Duodenal mucosa (tissue), 2 donors: ENCODE data around the gene INTS3.

Experiments
- H3K27ac ChIP-seq: one replicate; pipeline ENCODE4 v1.7.0; 2013; ENCODE audit warnings: low read depth, low read length
- H3K27me3 ChIP-seq, 2 donors: one replicate each; pipeline ENCODE4 v1.7.0; 2013; ENCODE audit warnings: low read length in 2 of 2, control low read depth in 1 of 2; ENCODE audit not compliant: insufficient read depth in 2 of 2, control insufficient read depth in 1 of 2
- H3K36me3 ChIP-seq, 2 donors: one replicate each; pipeline ENCODE4 v1.7.0; 2013; ENCODE audit warnings: low read length in 2 of 2, control low read depth in 1 of 2; ENCODE audit not compliant: insufficient read depth in 2 of 2, control insufficient read depth in 1 of 2
- H3K4me1 ChIP-seq, 2 donors: one replicate each; pipeline ENCODE4 v1.7.0; 2013; ENCODE audit warnings: low read length in 2 of 2, control low read depth in 1 of 2; ENCODE audit not compliant: insufficient read depth in 2 of 2, control insufficient read depth in 1 of 2
- H3K4me3 ChIP-seq, 2 donors: one replicate each; pipeline ENCODE4 v1.7.0; 2013; ENCODE audit warnings: low read length in 2 of 2, low read depth in 1 of 2
- H3K9ac ChIP-seq, 2 donors: one replicate each; pipeline ENCODE4 v1.7.0; 2013; ENCODE audit warnings: low read length in 2 of 2, low read depth in 1 of 2
- H3K9me3 ChIP-seq, 2 donors: one replicate each; pipeline ENCODE4 v1.7.0; 2013; ENCODE audit warnings: low read length in 2 of 2, control low read depth in 1 of 2; ENCODE audit not compliant: control insufficient read depth in 1 of 2

Gene INTS3

GRCh38 chr1:153795934-153796785, 68.3 kb downstream of the INTS3 start:
- Histone ChIP-seq H3K4me3 (no peak overlapping the region), H3K27me3 (no peaks in the 10 kb centered on the region), H3K4me1 (peaks cover 0 to 7% of the 10 kb centered on the region in 2 donors), H3K27ac (no peak overlapping the region), H3K36me3 (no peaks in the 10 kb centered on the region), H3K9ac (no peak overlapping the region), H3K9me3 (no peaks in the 10 kb centered on the region)

DNA sequence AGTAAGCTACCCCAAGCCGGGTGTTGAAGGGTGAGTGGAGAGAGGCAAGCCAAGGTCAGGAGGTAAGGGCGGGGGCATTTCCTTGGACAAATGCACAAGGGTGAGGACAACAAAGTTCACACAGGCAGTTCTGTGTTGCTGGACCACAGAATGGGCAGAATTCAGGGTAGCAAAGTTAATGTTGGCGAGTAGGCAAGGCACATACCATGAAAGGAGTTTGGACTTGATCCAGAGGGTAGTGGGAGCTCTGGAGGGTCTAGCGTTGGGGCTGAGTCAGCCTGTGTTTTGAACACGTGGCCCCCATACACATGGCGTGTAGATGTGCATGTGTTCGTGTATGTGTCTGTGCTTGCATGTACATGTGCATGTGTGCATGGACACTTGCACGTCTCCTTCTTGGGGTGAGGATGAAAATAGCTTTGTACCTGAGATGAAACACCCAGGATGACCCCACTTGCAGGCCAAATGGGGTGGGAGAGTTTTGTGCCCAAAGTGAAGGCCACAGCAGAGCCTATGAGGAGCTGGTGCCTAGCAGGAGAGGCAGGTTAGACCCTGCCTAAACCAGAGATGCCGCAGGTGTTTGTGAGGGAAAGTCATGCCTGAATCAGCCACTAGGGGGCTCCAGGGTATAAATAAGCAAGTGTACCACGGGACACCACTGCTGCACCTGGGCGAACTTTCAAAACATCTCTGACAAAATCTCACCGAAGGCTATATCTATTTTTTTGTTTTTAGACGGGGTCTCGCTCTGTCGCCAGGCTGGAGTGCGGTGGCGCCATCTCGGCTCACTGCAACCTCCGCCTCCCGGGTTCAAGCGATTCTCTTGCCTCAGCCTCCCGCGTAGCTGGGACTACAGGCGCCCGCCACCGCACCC, 69.2 kb downstream of the INTS3 start:
- Histone ChIP-seq H3K36me3 (no peaks in the 10 kb centered on the region), H3K27me3 (no peaks in the 10 kb centered on the region), H3K9me3 (no peaks in the 10 kb centered on the region), H3K4me1 (no peaks in the 10 kb centered on the region), H3K9ac (no peak overlapping the region), H3K27ac (no peak overlapping the region), H3K4me3 (no peak overlapping the region)

DNA sequence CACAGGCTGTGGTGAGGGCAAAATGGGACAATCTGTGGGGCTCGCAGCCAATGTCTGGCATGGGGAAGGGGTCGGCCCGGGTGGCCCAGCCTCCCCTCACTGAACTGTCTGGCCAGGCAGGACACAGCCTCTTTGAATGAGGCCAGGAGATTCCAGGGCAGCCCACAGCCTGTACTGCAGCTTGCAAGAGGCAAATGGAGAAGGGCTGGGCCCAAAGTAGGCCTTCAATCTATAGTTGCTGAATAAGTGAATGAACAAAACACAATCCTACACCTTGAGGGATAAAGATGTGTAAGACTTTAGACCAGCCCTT, 70.6 kb downstream of the INTS3 start:
- H3K36me3 ChIP-seq, result no peaks in the 10 kb centered on the region
- H3K4me1 ChIP-seq, result no peaks in the 10 kb centered on the region
- no peak overlapping the region for H3K4me3 ChIP-seq
- H3K9me3 ChIP-seq, result no peaks in the 10 kb centered on the region
- H3K27ac ChIP-seq, result no peak overlapping the region
- H3K9ac ChIP-seq, result no peak overlapping the region
- no peaks in the 10 kb centered on the region for H3K27me3 ChIP-seq

GRCh38 chr1:153799016-153799415, 71.2 kb downstream of the INTS3 start:
- no peak overlapping the region for H3K27ac ChIP-seq

DNA sequence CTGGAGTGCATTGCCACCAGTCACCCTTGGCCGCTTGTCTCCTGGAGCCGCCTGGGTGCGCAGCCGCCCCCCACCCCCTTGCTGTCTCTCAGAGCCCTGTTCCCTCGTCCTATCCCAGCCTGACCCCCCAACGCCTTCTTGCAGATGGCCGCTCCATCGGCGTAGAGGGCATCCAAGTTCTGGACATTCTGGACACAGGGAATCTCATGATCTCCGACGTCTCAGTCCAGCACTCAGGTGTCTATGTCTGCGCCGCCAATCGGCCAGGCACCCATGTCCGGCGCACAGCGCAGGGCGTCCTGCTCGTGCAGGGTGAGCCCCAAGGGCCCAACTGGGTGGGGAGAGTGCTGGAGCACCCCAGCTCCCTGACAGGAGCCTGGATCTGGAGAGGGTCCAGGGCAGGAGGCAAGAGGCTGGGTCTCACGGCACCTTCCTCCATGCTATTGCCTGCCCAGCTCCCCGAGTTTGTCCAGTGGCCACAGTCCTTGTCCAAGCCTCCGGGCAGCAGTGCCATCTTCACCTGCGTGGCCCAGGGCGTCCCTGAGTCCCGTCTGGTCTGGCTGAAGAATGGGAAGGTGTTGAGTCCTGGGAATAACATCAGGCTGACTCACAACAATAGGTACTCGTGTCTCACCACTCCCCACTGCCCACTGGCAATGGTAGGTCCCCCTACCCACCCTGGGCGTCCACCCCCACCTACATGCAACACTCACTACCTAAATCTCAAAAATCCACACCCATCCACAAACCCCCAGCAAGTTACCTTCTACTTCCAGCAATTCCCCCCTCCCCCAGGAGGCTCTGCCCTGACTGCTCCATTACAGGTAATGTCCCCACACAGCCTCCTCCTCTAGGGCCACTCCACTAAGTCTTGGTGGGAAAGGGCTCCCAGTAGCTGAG, 72.0 kb downstream of the INTS3 start:
- H3K4me1 ChIP-seq, result no peaks in the 10 kb centered on the region
- H3K4me3 ChIP-seq, result no peak overlapping the region
- H3K36me3 ChIP-seq, result no peaks in the 10 kb centered on the region
- no peak overlapping the region for H3K9ac ChIP-seq
- no peak overlapping the region for H3K27ac ChIP-seq
- H3K9me3 ChIP-seq, result no peaks in the 10 kb centered on the region
- H3K27me3 ChIP-seq, result no peaks in the 10 kb centered on the region

More at GRCh38 chr1:153799016-153799415, 71.2 kb downstream of the INTS3 start:
- Histone ChIP-seq H3K9me3 (no peaks in the 10 kb centered on the region), H3K36me3 (no peaks in the 10 kb centered on the region), H3K4me3 (no peak overlapping the region), H3K4me1 (no peaks in the 10 kb centered on the region), H3K27me3 (no peaks in the 10 kb centered on the region), H3K9ac (no peak overlapping the region)

- no peaks in the 10 kb centered on the region for H3K9me3 ChIP-seq
- no peaks in the 10 kb centered on the region for H3K27me3 ChIP-seq
- no peak overlapping the region for H3K4me3 ChIP-seq
- no peaks in the 10 kb centered on the region for H3K36me3 ChIP-seq
- H3K27ac ChIP-seq, result no peak overlapping the region
- H3K4me1 ChIP-seq, result peaks cover 0 to 4% of the 10 kb centered on the region in 2 donors
- H3K9ac ChIP-seq, result no peak overlapping the region
Measured at GRCh38 chr1:153800516-153800915, 72.7 kb downstream of the INTS3 start.

DNA sequence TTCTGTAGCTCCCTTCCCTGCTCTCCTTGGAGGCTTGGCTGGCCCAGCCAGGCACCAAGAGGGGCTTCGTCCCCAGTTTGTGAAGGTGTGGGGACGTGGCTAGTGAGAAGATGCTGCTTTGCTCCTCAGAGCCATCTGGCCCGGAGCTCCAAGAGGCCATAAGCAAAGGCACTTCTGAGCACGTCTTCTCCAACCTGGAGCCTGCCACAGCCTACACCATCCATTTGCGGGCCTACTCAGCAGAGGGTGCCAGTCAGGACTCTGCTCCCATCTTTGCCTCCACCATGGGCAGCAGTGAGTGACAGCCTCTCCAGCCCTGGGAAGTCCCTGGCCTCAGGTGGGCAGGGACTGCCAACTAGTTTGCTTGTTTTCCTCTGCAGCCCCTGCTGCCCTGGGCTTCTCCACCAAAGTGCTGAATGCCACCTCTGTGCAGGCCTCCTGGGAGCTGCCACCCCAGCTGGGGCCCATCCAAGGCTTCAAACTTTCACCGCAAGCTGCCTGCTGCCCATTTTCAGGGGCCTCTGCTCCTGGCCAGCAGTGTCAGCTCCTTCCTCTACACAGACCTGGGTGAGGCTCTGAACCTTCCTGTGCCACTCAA, 73.3 kb downstream of the INTS3 start:
- Histone ChIP-seq H3K9me3 (no peaks in the 10 kb centered on the region), H3K27ac (no peak overlapping the region), H3K27me3 (no peaks in the 10 kb centered on the region), H3K9ac (no peak overlapping the region), H3K4me1 (peaks cover 0 to 10% of the 10 kb centered on the region in 2 donors), H3K4me3 (no peak overlapping the region), H3K36me3 (no peaks in the 10 kb centered on the region)

GRCh38 chr1:153801786-153802697, 74.2 kb downstream of the INTS3 start:
- Histone ChIP-seq H3K27ac (no peak overlapping the region), H3K4me1 (peaks cover 0 to 10% of the 10 kb centered on the region in 2 donors), H3K9me3 (no peaks in the 10 kb centered on the region), H3K27me3 (no peaks in the 10 kb centered on the region), H3K4me3 (no peak overlapping the region), H3K36me3 (peaks cover 2 to 3% of the 10 kb centered on the region in 2 donors), H3K9ac (no peak overlapping the region)
